GM21390 (cell line): Measurements from ENCODE around the gene GOLGA7B.
"Not testable (repeated sequence)": the region's sequence is repeated elsewhere in the genome, so short reads cannot be mapped to it uniquely, and the experiment has no call there.

Experiments
- ATAC-seq: cut with Tn5 transposase; IDR thresholded peaks from one replicate; pipeline ENCODE4 v1.9.1; 2021; ENCODE audit not compliant: unreplicated experiment

GOLGA7B gene

DNA sequence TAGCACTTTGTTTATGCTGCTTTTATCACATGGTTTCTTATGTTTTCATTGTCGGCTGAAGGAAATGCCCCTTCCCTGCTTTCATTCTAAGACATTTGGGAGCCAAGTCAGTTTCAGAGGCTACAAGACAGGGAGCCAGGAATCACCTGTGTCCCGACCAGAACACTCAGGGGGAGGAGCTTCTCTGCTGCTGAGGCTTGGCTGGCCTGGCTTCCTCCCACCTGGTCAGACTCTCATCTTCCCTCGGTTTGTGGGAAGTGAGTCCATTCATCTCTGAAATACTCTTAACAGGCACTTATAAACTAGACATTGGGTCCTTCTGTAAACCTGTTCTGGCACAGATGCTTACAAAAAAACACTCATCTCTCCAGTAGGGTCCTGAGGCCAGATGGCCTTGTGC is 19.6 kb upstream of the GOLGA7B start:
- ATAC-seq, result no peak

DNA sequence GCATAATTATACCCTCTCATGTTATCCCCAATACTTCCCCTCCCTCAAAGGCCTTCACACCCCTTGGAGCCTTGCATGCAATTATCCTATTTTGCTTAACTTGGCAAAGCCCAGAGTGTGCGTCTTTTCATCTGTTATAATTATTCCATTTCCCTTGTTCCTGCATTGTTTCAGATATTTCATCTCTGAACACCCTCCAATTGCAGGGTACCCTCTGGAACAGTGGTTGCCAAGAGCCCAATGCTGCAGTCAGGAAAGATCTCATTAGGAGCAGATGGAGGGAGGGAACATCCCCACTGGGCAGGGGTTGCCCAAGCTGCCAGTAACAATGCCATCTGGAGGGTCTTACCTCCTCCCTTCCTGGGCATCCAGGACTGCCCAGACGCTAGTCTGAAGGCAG is 18.4 kb upstream of the GOLGA7B start:
- ATAC-seq, result no peak

DNA sequence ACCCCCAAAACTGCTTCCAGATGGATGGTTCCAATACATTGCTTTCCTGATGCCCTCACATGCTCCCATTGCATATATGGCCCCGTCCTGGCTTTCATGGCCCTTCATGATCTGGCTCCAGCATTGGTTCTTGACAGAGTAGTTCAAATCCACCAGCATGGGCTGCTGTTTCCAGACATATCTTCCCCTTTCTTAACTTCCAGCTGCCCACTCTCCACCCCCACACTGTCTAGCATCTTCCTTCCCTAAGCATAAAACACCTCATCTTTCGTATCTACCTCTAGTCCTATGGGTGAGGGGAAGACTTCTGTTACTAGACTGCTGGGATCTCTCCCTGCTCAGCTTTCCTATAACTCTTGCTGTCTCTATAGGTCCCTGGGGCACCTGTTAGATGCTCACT is 13.2 kb upstream of the GOLGA7B start:
- no peak for ATAC-seq

DNA sequence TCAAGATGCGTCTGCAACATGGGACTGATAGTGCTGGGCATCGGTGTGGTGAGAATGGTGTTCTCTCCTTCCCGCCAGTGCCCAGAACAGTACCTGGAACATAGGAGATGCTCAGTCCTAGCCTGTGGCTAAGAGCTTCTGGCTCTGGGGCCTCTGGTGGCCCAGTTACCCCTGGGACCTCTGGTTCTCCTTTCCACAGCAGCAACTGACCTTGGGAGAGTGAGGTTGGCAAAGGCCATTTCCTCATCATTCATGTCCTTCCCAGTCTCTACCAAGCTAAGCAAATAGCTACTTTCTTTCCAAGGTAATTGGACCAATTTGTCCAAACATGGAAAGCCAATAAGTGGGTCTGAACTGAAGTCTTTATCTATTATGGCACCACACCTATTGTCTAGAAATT is 11.6 kb upstream of the GOLGA7B start:
- ATAC-seq, result no peak

- not testable (repeated sequence) for ATAC-seq
Observed at GRCh38 chr10:97841166-97841565, 8.5 kb upstream of the GOLGA7B start.

- not testable (repeated sequence) for ATAC-seq
Observed at GRCh38 chr10:97842114-97842513, 7.5 kb upstream of the GOLGA7B start.

DNA sequence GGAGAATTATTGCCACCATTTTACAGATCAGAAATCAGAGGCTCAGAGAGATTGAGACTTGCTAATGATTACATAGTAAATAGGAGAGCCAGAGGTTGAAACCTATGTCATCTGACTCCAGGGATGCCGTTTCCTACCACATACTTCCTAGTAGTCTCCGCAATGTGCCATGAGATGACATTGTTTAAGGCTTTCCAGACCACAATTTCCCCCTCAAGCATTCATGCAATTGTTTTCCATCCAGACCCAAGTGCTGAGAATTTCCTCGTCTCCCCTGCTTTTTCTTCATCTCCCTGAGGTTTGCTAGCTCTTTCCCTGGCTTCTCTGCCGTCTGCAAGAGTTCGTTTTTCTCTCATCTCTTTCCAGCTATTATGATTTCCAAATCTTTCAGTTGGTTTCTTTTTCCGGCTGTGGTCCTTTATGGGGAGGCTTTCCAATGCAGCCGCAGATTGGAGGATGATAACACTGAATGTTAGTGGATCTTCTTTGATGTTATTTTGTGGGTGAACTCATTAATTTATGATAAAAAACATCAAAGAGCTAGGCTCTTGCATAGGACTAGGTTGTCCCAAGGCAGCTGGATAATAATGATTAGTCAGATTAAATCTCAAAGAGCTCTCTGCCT is 6.9 kb upstream of the GOLGA7B start:
- no peak for ATAC-seq

GRCh38 chr10:97843281-97843671 is 6.4 kb upstream of the GOLGA7B start:
- ATAC-seq, result no peak

- ATAC-seq, result not testable (repeated sequence)
Observed at GRCh38 chr10:97843972-97844371, 5.7 kb upstream of the GOLGA7B start.

- no peak for ATAC-seq
Observed at GRCh38 chr10:97844678-97845077, 5.0 kb upstream of the GOLGA7B start.

DNA sequence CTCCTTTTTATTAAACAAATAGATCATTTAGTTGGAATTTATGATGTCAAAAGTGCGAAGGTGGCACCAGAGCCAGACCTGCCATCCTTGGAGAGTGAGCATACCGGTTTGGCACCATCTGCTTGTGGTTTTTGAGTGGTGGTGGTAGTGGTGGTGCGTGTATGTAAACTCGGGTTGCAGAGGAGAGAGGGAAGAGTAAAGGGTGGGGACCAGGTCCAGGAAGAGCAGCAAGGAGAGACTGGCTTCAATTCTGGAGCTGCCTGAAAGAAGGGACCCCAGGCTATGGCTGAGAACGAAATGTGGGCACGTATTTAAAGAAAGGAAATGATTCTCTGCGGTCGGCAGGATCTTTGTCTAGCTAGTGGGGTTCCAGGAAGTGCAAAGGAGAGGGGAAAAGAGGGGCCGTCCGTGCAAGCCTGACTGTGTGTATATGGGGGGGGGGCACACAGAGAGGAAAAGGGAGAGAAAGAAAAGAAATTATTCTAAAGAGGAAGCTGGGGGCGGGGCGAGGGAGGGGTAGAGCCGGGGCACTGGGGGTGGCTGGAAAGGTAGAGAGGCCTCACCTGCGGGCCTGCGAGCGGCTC is 448 bp upstream of the GOLGA7B start:
- peak; percentile 28 for ATAC-seq

GRCh38 chr10:97850446-97850845 is 803 bp downstream of the GOLGA7B start:
- ATAC-seq, result no peak

DNA sequence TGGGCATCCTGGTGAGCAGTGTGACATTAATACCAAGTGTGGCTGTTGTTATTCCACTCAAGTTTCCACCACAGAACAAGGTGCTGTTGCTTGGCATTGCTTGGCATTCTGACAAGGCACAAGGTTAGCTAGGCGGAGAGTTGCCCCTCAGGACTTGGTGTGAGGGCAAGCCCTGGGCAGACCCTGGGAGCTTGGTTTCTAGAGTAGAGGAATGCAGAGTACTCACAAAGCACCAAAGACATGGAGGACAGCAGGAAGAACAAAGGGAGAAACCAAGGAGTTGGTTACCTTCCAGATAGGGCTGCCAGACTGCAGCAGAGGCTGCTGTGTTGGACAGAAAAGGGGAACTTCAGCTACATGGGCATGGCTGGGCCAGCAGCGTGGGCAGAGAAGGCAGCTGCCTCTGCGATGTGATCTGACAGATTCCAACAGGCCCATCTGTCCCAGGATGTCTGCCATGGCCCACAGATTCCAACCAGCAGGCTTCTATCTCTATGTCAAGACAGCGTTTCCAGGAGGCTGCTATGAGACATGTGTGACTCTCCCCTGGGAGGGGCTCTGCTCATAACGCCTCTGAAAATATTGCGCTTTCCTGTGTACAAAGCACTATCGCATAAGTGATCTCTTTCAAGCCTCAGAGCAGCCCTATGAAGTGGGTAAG is 1.8 kb downstream of the GOLGA7B start:
- ATAC-seq, result no peak

- ATAC-seq, result no peak
Observed at GRCh38 chr10:97852277-97852676, 2.6 kb downstream of the GOLGA7B start.

- ATAC-seq, result no peak
Observed at GRCh38 chr10:97852840-97853405, 3.3 kb downstream of the GOLGA7B start.

DNA sequence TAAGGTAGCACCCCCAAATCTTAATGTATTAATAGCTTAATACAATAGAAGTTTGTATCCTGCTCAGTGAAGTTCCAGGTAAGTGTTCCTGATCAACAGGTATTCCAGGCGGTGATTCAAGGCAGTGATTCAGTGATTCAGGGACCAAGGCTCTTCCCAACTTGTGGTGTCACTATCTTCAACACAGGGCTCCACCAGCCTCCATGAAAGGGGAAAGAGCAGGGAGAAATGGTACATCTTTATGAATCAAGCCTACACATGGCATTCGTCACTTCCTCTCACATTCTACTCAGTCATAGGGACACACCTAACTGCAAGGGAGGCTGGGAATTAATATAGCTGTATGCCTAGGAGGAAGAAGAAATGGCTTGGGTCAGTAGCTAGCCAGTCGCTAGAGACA is 5.1 kb downstream of the GOLGA7B start:
- no peak for ATAC-seq

DNA sequence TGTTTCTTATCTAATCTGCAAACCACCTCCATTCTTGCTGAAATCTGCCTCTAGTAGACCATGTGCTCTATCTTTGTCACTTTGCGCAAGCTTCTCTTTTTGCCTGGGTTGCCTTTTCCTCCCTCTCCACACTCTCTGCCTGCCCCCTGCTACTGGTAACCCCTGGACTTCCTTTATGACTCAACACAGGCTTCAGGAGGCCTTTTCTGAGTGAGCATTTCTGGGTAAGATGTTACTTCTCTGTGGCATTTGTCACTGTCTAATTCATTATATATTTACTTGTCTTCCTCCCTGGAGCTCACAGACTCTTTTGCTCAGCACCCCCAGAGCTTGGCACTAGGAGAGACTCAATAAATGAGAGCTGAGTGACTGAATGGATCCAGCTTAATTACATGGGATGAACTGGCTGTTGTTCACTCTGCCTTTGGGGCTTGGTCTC is 8.4 kb downstream of the GOLGA7B start:
- ATAC-seq, result no peak

- no peak for ATAC-seq
Observed at GRCh38 chr10:97861097-97861750, 11.6 kb downstream of the GOLGA7B start.

- ATAC-seq, result no peak
Observed at GRCh38 chr10:97861924-97862323, 12.3 kb downstream of the GOLGA7B start.

GRCh38 chr10:97863808-97864207 is 14.2 kb downstream of the GOLGA7B start:
- no peak for ATAC-seq

- ATAC-seq, result no peak
Observed at GRCh38 chr10:97865488-97865887, 15.8 kb downstream of the GOLGA7B start.
